NCI-H1105 (cell line): Measurements from ENCODE around the gene ADAMTSL3.

Source experiments
- DNase-seq: peaks from one replicate; lab custom pipeline; 2025; lab: John Stamatoyannopoulos, UW

ADAMTSL3 gene

GRCh38 chr15:83886321-83886720 is 232.4 kb downstream of the ADAMTSL3 start:
- DNase-seq: no peak

DNA sequence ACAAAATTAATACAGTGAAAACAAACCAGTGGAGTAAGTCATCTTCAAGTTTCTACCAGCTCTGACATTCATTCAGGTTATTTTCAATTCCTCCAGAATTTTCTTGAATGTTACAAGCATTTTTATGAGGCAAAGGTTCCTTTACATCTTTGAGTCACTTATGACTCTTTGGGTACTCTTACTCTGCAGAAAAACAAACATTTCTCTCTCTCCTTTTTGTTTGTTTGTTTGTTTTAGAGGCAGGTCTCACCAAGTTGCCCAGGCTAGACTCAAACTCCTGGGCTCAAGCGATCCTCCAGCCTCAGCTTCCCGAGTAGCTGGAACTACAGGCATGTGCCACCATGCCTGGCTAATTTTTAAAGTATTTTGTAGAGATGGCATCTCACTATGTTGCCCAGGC is 233.5 kb downstream of the ADAMTSL3 start:
- no peak for DNase-seq

- no peak for DNase-seq
These were observed 234.0 kb downstream of the ADAMTSL3 start for GRCh38 chr15:83887961-83888360.

- DNase-seq: no peak
These were observed 236.1 kb downstream of the ADAMTSL3 start for GRCh38 chr15:83889995-83890394.

DNA sequence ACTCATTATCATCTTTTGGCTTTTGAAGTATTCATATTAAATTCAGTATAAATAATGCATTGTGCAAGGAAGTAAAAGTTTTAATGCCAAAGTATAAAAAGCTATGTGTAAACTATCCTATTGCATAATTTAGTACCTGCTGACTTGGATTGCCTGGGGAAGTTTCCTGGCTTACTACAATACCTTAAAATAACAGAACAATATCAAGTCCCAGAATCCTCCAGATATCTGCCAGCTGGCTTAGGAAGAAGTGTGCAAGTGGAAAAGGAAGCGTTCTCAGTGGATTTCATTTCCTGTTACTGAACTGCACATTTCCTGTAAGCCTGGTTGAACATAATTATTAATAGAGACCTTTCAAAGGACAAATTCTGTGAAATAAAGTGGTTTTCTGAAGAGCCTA is 236.7 kb downstream of the ADAMTSL3 start:
- no peak for DNase-seq

DNA sequence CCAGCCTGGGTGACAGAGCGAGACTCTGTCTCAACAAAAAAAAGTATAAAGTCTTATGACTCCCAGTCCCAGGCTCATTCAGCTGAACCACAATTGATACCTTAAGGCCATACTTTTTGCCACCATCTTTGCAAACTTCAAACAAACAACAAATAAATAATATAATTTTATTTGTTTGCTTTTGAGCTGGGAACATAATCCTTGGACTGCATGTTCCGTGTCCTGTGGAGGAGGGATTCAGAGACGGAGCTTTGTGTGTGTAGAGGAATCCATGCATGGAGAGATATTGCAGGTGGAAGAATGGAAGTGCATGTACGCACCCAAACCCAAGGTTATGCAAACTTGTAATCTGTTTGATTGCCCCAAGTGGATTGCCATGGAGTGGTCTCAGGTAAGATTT is 238.6 kb downstream of the ADAMTSL3 start:
- no peak for DNase-seq

- no peak for DNase-seq
These were observed 239.4 kb downstream of the ADAMTSL3 start for GRCh38 chr15:83893308-83893707.

- DNase-seq: no peak
These were observed 243.1 kb downstream of the ADAMTSL3 start for GRCh38 chr15:83897037-83897436.

DNA sequence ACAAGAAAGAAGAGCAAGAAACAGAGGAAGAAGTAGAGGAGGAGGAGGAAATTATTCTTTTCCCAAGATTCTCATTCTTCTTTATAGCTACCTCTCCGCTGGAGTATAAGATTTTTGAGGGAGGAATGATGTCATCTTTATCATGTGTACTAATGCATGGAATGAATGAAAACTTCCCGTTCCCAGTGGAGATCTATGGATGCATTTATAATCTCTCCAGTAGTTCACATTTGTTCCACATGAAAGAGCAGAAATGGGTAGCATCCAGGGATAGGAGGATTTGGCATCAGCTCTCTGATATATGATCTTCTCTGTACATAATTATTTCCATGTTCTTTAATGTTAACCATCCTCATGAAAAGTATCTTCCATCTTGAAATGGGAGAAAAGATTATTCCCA is 244.4 kb downstream of the ADAMTSL3 start:
- no peak for DNase-seq

DNA sequence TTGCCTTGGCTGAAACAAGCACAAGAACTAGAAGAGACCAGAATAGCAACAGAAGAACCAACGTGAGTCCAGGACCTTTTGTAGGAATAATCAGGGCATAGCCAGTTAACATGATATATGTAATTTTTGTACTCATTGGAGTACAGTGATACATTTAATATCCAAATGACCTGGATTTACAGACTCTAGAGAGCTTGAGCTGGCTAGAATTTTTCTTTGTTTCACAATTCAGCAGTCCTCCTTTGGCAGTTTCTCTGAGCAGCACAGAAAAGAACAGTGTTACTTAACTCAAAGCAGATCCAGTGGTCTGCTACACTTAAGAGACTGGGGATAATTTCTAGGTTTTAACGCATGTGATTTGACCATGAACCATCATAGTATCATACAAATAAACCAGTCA is 245.7 kb downstream of the ADAMTSL3 start:
- DNase-seq: no peak

DNA sequence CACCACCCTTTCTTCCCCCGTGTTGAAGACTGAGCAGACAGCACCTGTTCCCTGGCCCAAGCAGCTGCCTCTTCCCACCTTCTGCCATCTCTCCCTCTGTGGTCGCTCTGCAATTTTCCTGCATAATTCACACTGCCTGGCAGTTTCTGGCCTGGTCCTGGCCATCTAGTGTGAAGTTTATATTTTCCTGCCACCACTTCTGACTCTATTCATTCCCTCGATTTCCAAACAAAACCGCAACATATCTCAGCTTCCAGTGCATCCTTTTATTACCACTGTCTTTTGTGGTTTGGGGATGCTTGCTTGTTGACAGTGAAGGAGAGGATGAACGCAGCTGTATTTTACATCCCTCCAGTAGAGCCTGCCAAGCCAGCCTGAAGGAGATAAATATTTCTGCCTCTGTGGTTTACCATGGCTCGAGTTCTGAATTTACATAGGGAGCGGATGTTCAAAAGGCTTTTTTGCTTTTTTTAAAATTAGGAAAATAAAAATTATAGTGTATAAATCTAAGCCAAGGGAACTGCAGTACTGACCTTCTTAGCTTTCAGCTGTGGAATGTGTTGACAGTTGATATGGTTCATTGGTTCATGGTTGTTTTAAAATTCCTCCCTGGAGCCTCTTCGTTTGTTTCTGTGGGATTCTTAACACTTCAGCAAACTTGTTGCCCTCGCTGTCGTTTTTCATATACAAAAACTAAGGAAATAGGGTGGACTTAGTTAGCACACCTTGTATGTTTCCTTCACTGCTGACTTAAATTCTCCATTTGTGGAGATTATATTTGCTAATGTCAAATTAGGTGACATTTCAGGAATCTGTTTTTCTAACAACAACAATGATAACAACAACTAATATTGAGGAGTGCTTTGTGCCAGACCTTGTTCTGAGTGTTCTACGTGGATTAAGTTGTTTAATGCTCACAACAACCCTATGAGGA is 250.5 kb downstream of the ADAMTSL3 start:
- no peak for DNase-seq

- no peak for DNase-seq
These were observed 251.8 kb downstream of the ADAMTSL3 start for GRCh38 chr15:83905556-83906273.

GRCh38 chr15:83911345-83911744 is 257.4 kb downstream of the ADAMTSL3 start:
- DNase-seq: no peak

- no peak for DNase-seq
These were observed 258.4 kb downstream of the ADAMTSL3 start for GRCh38 chr15:83912343-83912742.

- no peak for DNase-seq
These were observed 259.2 kb downstream of the ADAMTSL3 start for GRCh38 chr15:83913034-83913632.

GRCh38 chr15:83914906-83915305 is 261.0 kb downstream of the ADAMTSL3 start:
- no peak for DNase-seq

DNA sequence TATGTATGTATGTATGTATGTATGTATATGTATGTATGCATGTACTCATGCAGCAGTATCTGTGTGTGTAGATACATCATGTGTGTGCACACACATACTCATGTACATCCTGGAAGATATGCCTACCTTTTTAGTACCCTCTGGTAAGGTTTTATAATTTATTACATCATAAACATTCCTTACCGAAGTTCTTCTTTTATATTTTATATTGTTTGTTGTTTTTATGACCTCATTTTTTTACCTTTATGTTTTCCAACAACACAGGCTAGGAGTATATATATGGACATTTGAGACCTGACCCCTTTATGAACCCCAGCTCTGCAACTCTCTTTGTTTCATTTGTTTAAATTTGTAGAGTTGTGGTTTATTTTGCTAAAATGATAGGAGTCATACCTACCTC is 263.5 kb downstream of the ADAMTSL3 start:
- no peak for DNase-seq

DNA sequence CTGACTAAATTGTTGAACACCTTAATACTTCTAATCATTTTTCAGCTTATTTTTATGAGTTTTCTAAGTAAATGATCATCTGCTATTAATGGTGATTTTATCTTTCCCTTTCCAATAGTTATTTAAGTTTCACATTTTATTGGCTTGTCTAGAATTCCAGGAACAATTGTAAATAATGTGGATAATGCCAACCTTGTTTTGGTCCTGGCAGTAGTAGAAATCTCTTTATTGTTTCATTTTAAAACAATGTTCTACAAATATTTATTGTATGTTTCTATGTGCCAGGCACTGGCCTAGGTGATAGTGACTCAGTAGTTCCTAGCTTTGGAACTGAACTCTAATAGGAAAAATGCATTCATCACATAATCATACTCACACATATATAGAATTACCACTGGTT is 264.1 kb downstream of the ADAMTSL3 start:
- DNase-seq: no peak

DNA sequence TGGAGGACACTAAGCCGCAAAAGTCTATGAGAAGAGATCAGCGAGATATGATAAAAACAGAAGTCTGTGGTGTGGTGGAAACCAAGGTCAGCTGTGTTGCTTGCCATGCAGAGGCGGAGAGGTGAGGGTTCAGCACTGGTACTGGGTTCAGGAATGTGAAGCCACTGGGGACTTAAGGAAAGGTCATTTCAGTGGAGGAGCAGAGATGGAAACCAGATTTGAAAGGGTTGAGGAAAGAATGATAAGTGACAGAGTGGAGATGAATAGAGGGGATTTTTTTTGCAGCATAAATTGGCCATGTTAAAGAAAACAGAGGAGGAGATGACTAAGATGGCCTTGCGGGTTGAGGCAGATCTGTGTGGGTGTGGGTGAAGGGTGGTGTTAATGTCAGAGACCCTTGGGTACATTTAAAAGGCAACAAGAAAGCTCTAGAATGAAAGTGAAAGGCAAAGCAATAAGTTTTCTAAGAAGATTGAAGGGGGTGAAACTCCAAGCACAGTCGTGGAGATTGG is 265.5 kb downstream of the ADAMTSL3 start:
- DNase-seq: no peak

DNA sequence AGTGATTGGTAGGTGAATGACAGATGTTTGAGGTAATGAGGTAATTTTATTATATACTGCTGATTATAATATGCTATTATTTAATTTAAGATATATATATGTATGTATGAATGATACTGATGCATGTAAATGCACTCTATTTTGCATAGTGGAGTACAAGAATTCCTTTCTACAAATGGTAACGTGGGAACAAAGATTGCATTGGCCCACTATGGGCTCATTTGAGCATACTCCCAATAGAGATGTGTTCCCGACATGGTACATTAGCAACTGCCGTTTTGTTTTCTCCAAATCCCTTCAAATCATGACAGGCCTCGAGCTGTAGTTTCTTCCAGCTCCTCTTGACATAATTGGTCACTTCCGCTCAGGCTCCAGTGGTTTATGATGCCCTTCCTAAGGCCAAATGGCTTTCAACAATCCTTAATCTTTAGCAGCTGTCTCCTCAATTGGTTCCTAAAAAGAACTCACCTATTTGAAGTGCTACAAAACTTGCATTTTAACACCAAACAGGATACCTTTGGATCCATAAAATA is 266.1 kb downstream of the ADAMTSL3 start:
- peak; percentile 2 for DNase-seq

- DNase-seq: no peak
These were observed 268.8 kb downstream of the ADAMTSL3 start for GRCh38 chr15:83922649-83923294.

DNA sequence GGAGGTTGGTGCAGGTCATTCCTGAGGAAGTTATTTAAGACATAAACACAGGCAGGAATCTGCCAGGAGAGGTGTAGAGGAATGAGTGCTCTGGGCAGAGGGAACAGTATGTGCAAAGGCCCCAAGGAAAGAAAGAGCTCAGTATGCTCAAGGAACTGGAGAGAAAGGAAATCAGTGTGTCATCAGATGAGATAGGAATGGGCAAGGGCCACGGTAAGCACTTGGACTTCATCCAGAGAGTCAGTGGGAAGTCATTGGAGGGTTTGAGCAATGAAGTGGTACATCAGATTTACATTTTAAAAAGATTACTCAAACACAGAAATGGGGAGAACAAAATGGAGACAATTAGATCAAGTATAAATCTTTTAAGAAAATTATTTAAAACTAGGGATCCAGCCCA is 272.2 kb downstream of the ADAMTSL3 start:
- no peak for DNase-seq
